Astrocyte (in vitro differentiated cells and primary cell): ENCODE results near the gene ALLC. TPM values are rescaled to one million over a fixed set of nuclear protein-coding genes. Genes with fewer than 3 reads are reported as not detected.

Experiments
- DNase-seq: peaks from one replicate; pipeline ENCODE4 v3.0.0-alpha.2; 2010; ENCODE audit warnings: low read depth
- FAIRE-seq: peaks from 2 replicates; lab custom pipeline; 2011; peaks lifted over from hg19 to GRCh38; lab: Jason Lieb, UNC
- H2AFZ ChIP-seq: 2 replicates; pipeline ENCODE4 v1.6.0; 2012; ENCODE audit warnings: low read depth, low read length, inconsistent platforms
- H3K27ac ChIP-seq: 2 replicates; pipeline ENCODE4 v1.5.1; 2011; ENCODE audit warnings: low read depth, low read length, inconsistent platforms
- H3K27me3 ChIP-seq: 2 replicates; pipeline ENCODE4 v1.6.0; 2011; ENCODE audit warnings: low read length, inconsistent platforms; ENCODE audit not compliant: insufficient read depth
- H3K36me3 ChIP-seq: 2 replicates; pipeline ENCODE4 v1.5.1; 2011; ENCODE audit warnings: low read length, inconsistent platforms; ENCODE audit not compliant: insufficient read depth
- H3K4me1 ChIP-seq: 2 replicates; pipeline ENCODE4 v1.5.1; 2011; ENCODE audit warnings: low read length, inconsistent platforms; ENCODE audit not compliant: insufficient read depth
- H3K4me2 ChIP-seq: 2 replicates; pipeline ENCODE4 v1.6.0; 2012; ENCODE audit warnings: low read length, inconsistent platforms
- H3K4me3 ChIP-seq: 2 replicates; pipeline ENCODE4 v1.5.1; 2011; ENCODE audit warnings: low read depth, mild to moderate bottlenecking, low read length, inconsistent platforms; ENCODE audit not compliant: insufficient read depth
- H3K79me2 ChIP-seq: 2 replicates; pipeline ENCODE4 v1.6.0; 2012; ENCODE audit warnings: mild to moderate bottlenecking, low read length, inconsistent platforms; ENCODE audit not compliant: insufficient read depth
- H3K9ac ChIP-seq: 2 replicates; pipeline ENCODE4 v1.6.0; 2012; ENCODE audit warnings: mild to moderate bottlenecking, low read length, inconsistent platforms
- H3K9me3 ChIP-seq: 2 replicates; pipeline ENCODE4 v1.5.1; 2012; ENCODE audit warnings: low read depth, mild to moderate bottlenecking, low read length, inconsistent platforms; ENCODE audit not compliant: insufficient read depth
- H4K20me1 ChIP-seq: 2 replicates; pipeline ENCODE4 v1.6.0; 2012; ENCODE audit warnings: low read length, inconsistent platforms; ENCODE audit not compliant: insufficient read depth
- H3K27ac Mint-ChIP-seq: one replicate; pipeline ENCODE4 v1.8.0; 2021; ENCODE audit warnings: mild to moderate bottlenecking, mixed read lengths; ENCODE audit not compliant: unreplicated experiment
- H3K27me3 Mint-ChIP-seq: one replicate; pipeline ENCODE4 v1.8.0; 2021; ENCODE audit warnings: low read depth, mixed read lengths; ENCODE audit not compliant: unreplicated experiment
- H3K36me3 Mint-ChIP-seq: one replicate; pipeline ENCODE4 v1.8.0; 2021; ENCODE audit warnings: low read depth, mixed read lengths; ENCODE audit not compliant: unreplicated experiment
- H3K4me1 Mint-ChIP-seq: one replicate; pipeline ENCODE4 v1.8.0; 2021; ENCODE audit warnings: low read depth, mixed read lengths; ENCODE audit not compliant: unreplicated experiment
- H3K4me3 Mint-ChIP-seq: one replicate; pipeline ENCODE4 v1.8.0; 2021; ENCODE audit warnings: mild to moderate bottlenecking, moderate library complexity, mixed read lengths; ENCODE audit not compliant: unreplicated experiment
- H3K9me3 Mint-ChIP-seq: one replicate; pipeline ENCODE4 v1.8.0; 2021; ENCODE audit warnings: mild to moderate bottlenecking, mixed read lengths; ENCODE audit not compliant: unreplicated experiment
- EZH2 ChIP-seq: IDR thresholded peaks from 2 replicates; pipeline ENCODE4 v1.6.1; 2012; ENCODE audit warnings: mild to moderate bottlenecking, low read length, inconsistent platforms; ENCODE audit not compliant: insufficient read depth
- total RNA-seq: library from RNA; stranded (reverse); gene quantifications from 2 replicates; pipeline ENCODE4 v1.2.1, GENCODE V29; 2021
- TF ChIP-seq, protein P1 (sequence below): IDR thresholded peaks from 2 replicates; pipeline ENCODE4 v1.5.1; 2011; ENCODE audit warnings: low read depth, mild to moderate bottlenecking, inconsistent platforms, low read length, moderate library complexity; ENCODE audit not compliant: insufficient read depth

Gene ALLC
- total RNA-seq, 1 donor from 2014 or later = not detected

DNA sequence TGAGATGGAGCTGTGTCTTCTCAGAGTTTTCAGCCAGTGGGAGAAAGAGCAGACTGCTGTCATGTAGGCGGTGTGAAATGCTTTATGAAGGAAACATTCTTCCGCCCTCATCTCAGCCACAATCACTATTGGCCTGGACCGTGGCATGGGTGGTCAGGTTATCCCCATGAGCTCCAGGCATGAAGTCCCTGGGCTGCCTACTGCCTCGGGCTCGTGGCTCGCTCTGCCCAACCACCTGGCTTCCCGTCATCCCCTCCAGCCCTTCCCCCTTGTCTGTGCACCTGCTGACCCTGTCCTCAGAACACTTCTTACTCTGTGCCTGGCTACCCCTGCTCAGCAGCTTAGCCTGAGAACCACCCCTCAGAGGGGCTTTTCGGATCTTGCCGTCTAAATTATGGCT, 47.6 kb upstream of the ALLC start:
- H3K4me3 ChIP-seq = no peak overlapping the region
- Mint-ChIP-seq H3K27ac (no peak overlapping the region), H3K36me3 (no peaks in the 10 kb centered on the region), H3K27me3 (peaks cover 14% of the 10 kb centered on the region), H3K4me1 (no peaks in the 10 kb centered on the region), H3K4me3 (no peak overlapping the region), H3K9me3 (peaks cover 3% of the 10 kb centered on the region)
- no peaks in the 10 kb centered on the region for H3K9me3 ChIP-seq
- no peaks in the 10 kb centered on the region for H3K4me1 ChIP-seq
- no peak for DNase-seq
- no peaks in the 10 kb centered on the region for H4K20me1 ChIP-seq
- H3K9ac ChIP-seq = no peak overlapping the region
- H3K27me3 ChIP-seq = peaks cover 3% of the 10 kb centered on the region
- no peak for TF ChIP-seq EZH2
- TF ChIP-seq, protein P1, sequence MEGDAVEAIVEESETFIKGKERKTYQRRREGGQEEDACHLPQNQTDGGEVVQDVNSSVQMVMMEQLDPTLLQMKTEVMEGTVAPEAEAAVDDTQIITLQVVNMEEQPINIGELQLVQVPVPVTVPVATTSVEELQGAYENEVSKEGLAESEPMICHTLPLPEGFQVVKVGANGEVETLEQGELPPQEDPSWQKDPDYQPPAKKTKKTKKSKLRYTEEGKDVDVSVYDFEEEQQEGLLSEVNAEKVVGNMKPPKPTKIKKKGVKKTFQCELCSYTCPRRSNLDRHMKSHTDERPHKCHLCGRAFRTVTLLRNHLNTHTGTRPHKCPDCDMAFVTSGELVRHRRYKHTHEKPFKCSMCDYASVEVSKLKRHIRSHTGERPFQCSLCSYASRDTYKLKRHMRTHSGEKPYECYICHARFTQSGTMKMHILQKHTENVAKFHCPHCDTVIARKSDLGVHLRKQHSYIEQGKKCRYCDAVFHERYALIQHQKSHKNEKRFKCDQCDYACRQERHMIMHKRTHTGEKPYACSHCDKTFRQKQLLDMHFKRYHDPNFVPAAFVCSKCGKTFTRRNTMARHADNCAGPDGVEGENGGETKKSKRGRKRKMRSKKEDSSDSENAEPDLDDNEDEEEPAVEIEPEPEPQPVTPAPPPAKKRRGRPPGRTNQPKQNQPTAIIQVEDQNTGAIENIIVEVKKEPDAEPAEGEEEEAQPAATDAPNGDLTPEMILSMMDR = no peak
- H2AFZ ChIP-seq = no peak overlapping the region
- no peak overlapping the region for H3K4me2 ChIP-seq
- no peaks in the 10 kb centered on the region for H3K36me3 ChIP-seq
- H3K27ac ChIP-seq = no peak overlapping the region
- no peaks in the 10 kb centered on the region for H3K79me2 ChIP-seq
- no peak for FAIRE-seq

DNA sequence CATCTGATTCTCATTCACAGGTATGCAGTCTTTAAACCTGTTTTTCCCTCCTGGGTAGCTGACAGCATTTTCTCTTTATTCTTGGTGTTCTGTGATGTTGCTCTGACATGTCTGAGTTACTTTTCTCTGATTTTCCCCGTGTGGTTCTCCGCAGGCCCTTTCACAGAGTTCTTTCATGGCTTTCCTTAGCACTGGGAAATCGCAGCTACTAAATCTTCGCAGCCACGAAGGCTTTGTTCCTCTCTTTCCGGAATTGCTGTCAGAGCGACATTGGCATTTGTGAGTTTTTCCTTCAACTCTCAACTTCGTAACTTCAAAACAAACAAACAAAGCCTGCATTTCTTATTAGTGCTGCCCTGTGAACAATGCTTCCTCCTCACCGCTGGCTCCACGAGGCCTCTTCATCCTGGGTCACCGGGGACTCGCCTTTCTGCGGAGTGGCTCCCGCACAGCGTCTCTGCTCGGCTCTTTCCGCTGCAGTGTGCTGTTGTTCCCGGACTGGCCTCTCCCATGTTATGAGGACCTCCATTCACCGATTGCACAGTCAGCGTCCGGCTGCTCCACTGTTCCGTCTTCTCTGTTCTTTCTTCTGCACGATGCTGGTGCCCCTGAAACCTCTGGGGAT, 47.0 kb upstream of the ALLC start:
- no peak overlapping the region for H2AFZ ChIP-seq
- no peak for FAIRE-seq
- H3K79me2 ChIP-seq = no peaks in the 10 kb centered on the region
- H4K20me1 ChIP-seq = no peaks in the 10 kb centered on the region
- Mint-ChIP-seq H3K36me3 (no peaks in the 10 kb centered on the region), H3K9me3 (peaks cover 3% of the 10 kb centered on the region), H3K4me3 (no peak overlapping the region), H3K27ac (no peak overlapping the region), H3K4me1 (no peaks in the 10 kb centered on the region), H3K27me3 (peaks cover 12% of the 10 kb centered on the region)
- no peak overlapping the region for H3K4me3 ChIP-seq
- TF ChIP-seq, protein P1 = no peak
- no peak for TF ChIP-seq EZH2
- H3K4me2 ChIP-seq = peak overlapping the region; percentile 25
- H3K27me3 ChIP-seq = peaks cover 3% of the 10 kb centered on the region
- H3K9ac ChIP-seq = no peak overlapping the region
- H3K9me3 ChIP-seq = no peaks in the 10 kb centered on the region
- H3K36me3 ChIP-seq = no peaks in the 10 kb centered on the region
- no peak for DNase-seq
- H3K27ac ChIP-seq = no peak overlapping the region
- H3K4me1 ChIP-seq = no peaks in the 10 kb centered on the region

DNA sequence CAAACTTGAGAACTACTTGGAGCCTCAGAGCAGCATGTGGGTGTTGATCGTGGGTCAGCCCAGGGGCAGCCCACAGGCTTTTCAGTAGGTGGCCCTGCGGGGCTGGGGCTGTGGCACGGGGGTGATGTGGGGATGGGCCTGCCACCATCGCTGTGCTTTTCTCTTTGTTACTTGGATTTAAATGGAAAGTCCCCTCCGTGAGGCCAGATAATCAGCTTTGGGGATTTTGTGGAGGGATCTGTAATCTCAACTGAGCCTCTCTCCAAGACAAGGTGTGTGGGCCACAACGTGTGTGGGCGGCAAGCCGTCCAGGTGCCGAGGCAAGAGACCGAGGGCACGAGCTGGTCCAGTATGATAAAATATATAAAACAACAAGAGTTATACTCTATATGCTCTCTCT, 46.4 kb upstream of the ALLC start:
- Histone ChIP-seq H3K27ac (no peak overlapping the region), H3K9me3 (no peaks in the 10 kb centered on the region), H3K36me3 (no peaks in the 10 kb centered on the region), H3K4me2 (peak overlapping the region; percentile 25), H3K4me1 (no peaks in the 10 kb centered on the region), H3K79me2 (no peaks in the 10 kb centered on the region), H2AFZ (no peak overlapping the region), H3K4me3 (no peak overlapping the region), H4K20me1 (no peaks in the 10 kb centered on the region), H3K27me3 (peaks cover 3% of the 10 kb centered on the region), H3K9ac (no peak overlapping the region)
- DNase-seq (no peak), FAIRE-seq (no peak)
- peaks cover 3% of the 10 kb centered on the region for H3K9me3 Mint-ChIP-seq
- H3K4me1 Mint-ChIP-seq = no peaks in the 10 kb centered on the region
- no peaks in the 10 kb centered on the region for H3K36me3 Mint-ChIP-seq
- H3K27ac Mint-ChIP-seq = no peak overlapping the region
- H3K4me3 Mint-ChIP-seq = no peak overlapping the region
- TF ChIP-seq, protein P1 = no peak
- TF ChIP-seq EZH2 = no peak
- H3K27me3 Mint-ChIP-seq = peaks cover 12% of the 10 kb centered on the region
